ENCODE measurements around the gene WASL. TPM values are rescaled to one million over a fixed set of nuclear protein-coding genes. Genes with fewer than 3 reads are reported as not detected.

Gene WASL
- total RNA-seq, 6 donors from 2014 or later, result 24.1 to 62.2 (median 31.3) TPM

GRCh38 chr7:123669485-123669884 lies 79.3 kb downstream of the WASL start:
- H3K9me3 ChIP-seq, result no peaks in the 10 kb centered on the region
- no peak overlapping the region for H3K4me3 ChIP-seq
- H3K27ac ChIP-seq, result no peak overlapping the region
- no peak for TF ChIP-seq POLR2AphosphoS5 (IDR thresholded peaks at IDR 0.05)
- 91% methylated on average over 7 of the region's 7 CpGs for WGBS, 2 donors
- no peaks in the 10 kb centered on the region for H3K36me3 ChIP-seq
- ATAC-seq (ENCODE audit: low FRiP score in 2 of 2), result no peak
- no peak for DNase-seq
- H3K4me1 ChIP-seq, result peaks cover 0 to 5% (median 0%) of the 10 kb centered on the region in 4 donors
- H3K27me3 ChIP-seq, result no peaks in the 10 kb centered on the region

DNA sequence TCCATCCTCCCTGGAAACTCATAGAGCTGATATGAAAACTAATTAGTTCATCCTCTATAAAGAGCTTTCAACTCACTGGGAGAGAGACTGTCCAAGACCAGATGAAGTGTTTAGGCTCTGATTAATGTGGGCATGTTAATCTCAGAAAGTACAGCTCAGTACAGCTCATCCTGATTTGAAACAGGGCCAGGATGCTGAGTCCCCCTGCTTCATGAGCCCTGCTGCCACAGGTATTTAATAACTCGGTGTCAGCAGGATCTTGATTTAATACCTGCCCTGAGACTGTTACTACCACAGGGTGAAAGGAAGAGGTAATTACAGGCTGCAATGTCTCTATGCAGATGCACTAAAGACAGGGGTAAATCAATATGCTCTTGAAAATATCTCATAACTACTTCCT lies 82.3 kb downstream of the WASL start:
- TF ChIP-seq POLR2A (IDR thresholded peaks at IDR 0.05) (no peak), POLR2AphosphoS5 (IDR thresholded peaks at IDR 0.05) (no peak), EP300 (IDR thresholded peaks at IDR 0.05) (no peak)
- TF ChIP-seq, protein P1, sequence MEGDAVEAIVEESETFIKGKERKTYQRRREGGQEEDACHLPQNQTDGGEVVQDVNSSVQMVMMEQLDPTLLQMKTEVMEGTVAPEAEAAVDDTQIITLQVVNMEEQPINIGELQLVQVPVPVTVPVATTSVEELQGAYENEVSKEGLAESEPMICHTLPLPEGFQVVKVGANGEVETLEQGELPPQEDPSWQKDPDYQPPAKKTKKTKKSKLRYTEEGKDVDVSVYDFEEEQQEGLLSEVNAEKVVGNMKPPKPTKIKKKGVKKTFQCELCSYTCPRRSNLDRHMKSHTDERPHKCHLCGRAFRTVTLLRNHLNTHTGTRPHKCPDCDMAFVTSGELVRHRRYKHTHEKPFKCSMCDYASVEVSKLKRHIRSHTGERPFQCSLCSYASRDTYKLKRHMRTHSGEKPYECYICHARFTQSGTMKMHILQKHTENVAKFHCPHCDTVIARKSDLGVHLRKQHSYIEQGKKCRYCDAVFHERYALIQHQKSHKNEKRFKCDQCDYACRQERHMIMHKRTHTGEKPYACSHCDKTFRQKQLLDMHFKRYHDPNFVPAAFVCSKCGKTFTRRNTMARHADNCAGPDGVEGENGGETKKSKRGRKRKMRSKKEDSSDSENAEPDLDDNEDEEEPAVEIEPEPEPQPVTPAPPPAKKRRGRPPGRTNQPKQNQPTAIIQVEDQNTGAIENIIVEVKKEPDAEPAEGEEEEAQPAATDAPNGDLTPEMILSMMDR (IDR thresholded peaks at IDR 0.05), result no peak
- no peaks in the 10 kb centered on the region for H3K9me3 ChIP-seq
- H3K27ac ChIP-seq, result no peak overlapping the region
- ATAC-seq (ENCODE audit: low FRiP score in 2 of 2), result no peak
- no peaks in the 10 kb centered on the region for H3K4me1 ChIP-seq
- DNase-seq, result no peak
- no peaks in the 10 kb centered on the region for H3K27me3 ChIP-seq
- H3K36me3 ChIP-seq, result no peaks in the 10 kb centered on the region
- H3K4me3 ChIP-seq, result no peak overlapping the region
- 87 to 88% methylated on average over 1 of the region's 1 CpG for WGBS, 2 donors

- Histone ChIP-seq H3K36me3 (no peaks in the 10 kb centered on the region), H3K4me3 (no peak overlapping the region), H3K27ac (no peak overlapping the region), H3K27me3 (no peaks in the 10 kb centered on the region), H3K9me3 (no peaks in the 10 kb centered on the region), H3K4me1 (no peaks in the 10 kb centered on the region)
- whole genome bisulfite sequencing, 2 donors, result 92 to 93% methylated on average over 1 of the region's 1 CpG
- no peak for TF ChIP-seq POLR2A (IDR thresholded peaks at IDR 0.05)
- no peak for TF ChIP-seq EP300 (IDR thresholded peaks at IDR 0.05)
- TF ChIP-seq, protein P1 (IDR thresholded peaks at IDR 0.05), result no peak
- TF ChIP-seq POLR2AphosphoS5 (IDR thresholded peaks at IDR 0.05), result no peak
- ATAC-seq (ENCODE audit: low FRiP score in 2 of 2), result no peak
- DNase-seq, result no peak
Measured at GRCh38 chr7:123665896-123666295, 82.9 kb downstream of the WASL start.

DNA sequence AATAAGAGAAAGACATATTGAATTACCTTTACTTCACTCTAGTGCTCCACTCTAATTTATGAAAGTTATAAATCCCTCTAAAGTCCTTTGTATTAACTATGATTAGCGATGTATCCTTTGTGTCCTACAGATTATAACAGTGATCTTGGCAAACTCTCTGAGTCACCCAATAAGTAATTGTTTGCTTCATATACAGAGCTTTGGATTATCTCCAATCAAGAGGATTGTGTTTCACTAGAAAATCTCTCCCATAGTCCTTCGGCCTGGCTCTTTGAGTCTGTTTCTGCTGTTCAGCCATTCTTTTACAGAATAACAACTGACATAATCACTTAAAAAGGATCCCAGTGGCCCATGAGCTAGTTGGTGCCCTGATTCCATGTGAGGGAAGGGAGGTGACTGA lies 83.6 kb downstream of the WASL start:
- DNase-seq (no peak), ATAC-seq (ENCODE audit: low FRiP score in 2 of 2) (no peak)
- H3K4me3 ChIP-seq, result no peak overlapping the region
- WGBS, 2 donors, result 70 to 80% methylated on average over 2 of the region's 2 CpGs
- TF ChIP-seq, protein P1 (IDR thresholded peaks at IDR 0.05), result no peak
- TF ChIP-seq POLR2AphosphoS5 (IDR thresholded peaks at IDR 0.05), result no peak
- no peak for TF ChIP-seq EP300 (IDR thresholded peaks at IDR 0.05)
- no peak for TF ChIP-seq POLR2A (IDR thresholded peaks at IDR 0.05)
- no peaks in the 10 kb centered on the region for H3K4me1 ChIP-seq
- no peak overlapping the region for H3K27ac ChIP-seq
- H3K27me3 ChIP-seq, result no peaks in the 10 kb centered on the region
- H3K9me3 ChIP-seq, result no peaks in the 10 kb centered on the region
- no peaks in the 10 kb centered on the region for H3K36me3 ChIP-seq

GRCh38 chr7:123663200-123663599 lies 85.6 kb downstream of the WASL start:
- no peak overlapping the region for H3K27ac ChIP-seq
- 94% methylated on average over 6 of the region's 6 CpGs for WGBS, 2 donors

More at GRCh38 chr7:123663200-123663599, 85.6 kb downstream of the WASL start:
- TF ChIP-seq POLR2A (IDR thresholded peaks at IDR 0.05) (no peak), POLR2AphosphoS5 (IDR thresholded peaks at IDR 0.05) (no peak), EP300 (IDR thresholded peaks at IDR 0.05) (no peak)
- TF ChIP-seq, protein P1 (IDR thresholded peaks at IDR 0.05), result no peak
- H3K4me1 ChIP-seq, result no peaks in the 10 kb centered on the region
- no peaks in the 10 kb centered on the region for H3K36me3 ChIP-seq
- ATAC-seq (ENCODE audit: low FRiP score in 2 of 2) (no peak), DNase-seq (no peak)
- no peaks in the 10 kb centered on the region for H3K27me3 ChIP-seq
- H3K4me3 ChIP-seq, result no peak overlapping the region
- H3K9me3 ChIP-seq, result no peaks in the 10 kb centered on the region
